Stomach (tissue), 9 donors: ENCODE measurements around the gene ZGPAT. TPM values are rescaled to one million over a fixed set of nuclear protein-coding genes. Genes with fewer than 3 reads are reported as not detected.

ENCODE experiments used
- DNase-seq, 2 donors: peaks; one replicate each; pipeline versions ENCODE4 v3.0.0 to v3.0.0-alpha.2; 2013 to 2019
- H3K27ac ChIP-seq, 5 donors: fragments of 200-600 bp in 4 of 5; sonication (generic) in 4 of 5; one replicate each; pipeline ENCODE4 v1.5.1; 2013 to 2019; ENCODE audit warnings: mild to moderate bottlenecking in 1 of 5, moderate library complexity in 1 of 5
- H3K27me3 ChIP-seq, 3 donors: fragments of 200-600 bp; sonication (generic); one replicate each; pipeline ENCODE4 v1.5.1; 2017 to 2019; ENCODE audit warnings: mixed run types in 1 of 3
- H3K36me3 ChIP-seq, 4 donors: fragments of 200-600 bp; sonication (generic); 1 replicate in 3 of 4; 2 replicates in 1 of 4; pipeline ENCODE4 v1.5.1; 2016 to 2019
- H3K4me1 ChIP-seq, 4 donors: fragments of 200-600 bp; sonication (generic); one replicate each; pipeline ENCODE4 v1.5.1; 2016 to 2019
- H3K4me3 ChIP-seq, 4 donors: fragments of 200-600 bp; sonication (generic) in 3 of 4; one replicate each; pipeline ENCODE4 v1.5.1; 2016 to 2019; ENCODE audit warnings: mild to moderate bottlenecking in 1 of 4
- H3K9me3 ChIP-seq, 4 donors: fragments of 200-600 bp; sonication (generic); one replicate each; pipeline ENCODE4 v1.5.1; 2016 to 2019
- CTCF ChIP-seq, 7 experiments: fragments of 450-650 bp in 4 of 7; fragments of 200-600 bp in 3 of 7; sonication (generic) in 3 of 7; IDR thresholded peaks; one replicate each; pipeline ENCODE4 v1.5.1; 2016 to 2019; ENCODE audit warnings: antibody characterized with exemption in 7 of 7, control low read depth in 2 of 7, mild to moderate bottlenecking in 1 of 7
- EP300 ChIP-seq: sonication (generic); formaldehyde crosslinking; IDR thresholded peaks from one replicate; pipeline ENCODE4 v1.6.1; 2017; ENCODE audit warnings: antibody characterized with exemption
- POLR2A ChIP-seq, 4 donors: fragments of 450-650 bp; IDR thresholded peaks; one replicate each; pipeline ENCODE4 v1.6.1; 2016; ENCODE audit warnings: antibody characterized with exemption in 4 of 4, control low read depth in 2 of 4, mild to moderate bottlenecking in 1 of 4, moderate library complexity in 1 of 4
- POLR2AphosphoS5 ChIP-seq, 3 donors: sonication (generic); formaldehyde crosslinking; IDR thresholded peaks; one replicate each; pipeline ENCODE4 v1.6.1; 2016; ENCODE audit warnings: antibody characterized with exemption in 3 of 3
- WGBS, 5 donors: extraction: QIAGEN DNeasy Blood & Tissue Kit in 3 of 5; methylation state at CpG; one replicate each; pipeline versions ENCODE4 v1.1.5 to v1.1.7; 2013 to 2018; 5-methylcytosine and 5-hydroxymethylcytosine counted together
- intact Hi-C: fragments of 100-400 bp; cut with DNase I; formaldehyde crosslinking; loops from one replicate; pipeline ENCODE4 v1.15.1; 2023; ENCODE audit warnings: low total_unique reads
- polyA plus RNA-seq, 3 donors: library from polyadenylated mRNA; stranded (reverse); fragments of 200-250 nt; gene quantifications; one replicate each; pipeline ENCODE4 v1.2.3, GENCODE V29; 2013
- total RNA-seq, 5 donors: library from RNA; depleted of rRNA; stranded (reverse); fragments of >200 nt; gene quantifications; one replicate each; pipeline versions ENCODE4 v1.1.0 to v1.2.3, GENCODE V29; 2014 to 2016
- donor health status: healthy with polysubstance abuse.
- donor health status: Bipolar disorder and iron deficiency.
- donor health status: healthy.

The ZGPAT gene
- total and polyA plus RNA-seq, 8 donors: 12.3 to 49.6 (median 38.5) TPM

- Histone ChIP-seq H3K4me1 (no peaks in the 10 kb centered on the region), H3K4me3 (no peak overlapping the region), H3K9me3 (no peaks in the 10 kb centered on the region), H3K27me3 (no peaks in the 10 kb centered on the region), H3K27ac (no peak overlapping the region), H3K36me3 (peaks cover 0 to 6% (median 0%) of the 10 kb centered on the region in 4 donors)
- TF ChIP-seq POLR2AphosphoS5 (IDR thresholded peaks at IDR 0.05) (no peak), EP300 (no peak), CTCF (IDR thresholded peaks at IDR 0.05) (no peak), POLR2A (IDR thresholded peaks at IDR 0.05) (no peak)
- no peak for DNase-seq
- 52 to 60% (median 53%) methylated on average over 7 to 8 of the region's 8 CpGs for WGBS, 5 donors
- intact Hi-C loops: no loop called here
Measured at GRCh38 chr20:63756648-63756991, 48.8 kb downstream of the ZGPAT start.

GRCh38 chr20:63758152-63758551 lies 50.3 kb downstream of the ZGPAT start:
- TF ChIP-seq POLR2AphosphoS5 (IDR thresholded peaks at IDR 0.05) (no peak), POLR2A (IDR thresholded peaks at IDR 0.05) (no peak)
- H3K27ac ChIP-seq: no peak overlapping the region
- 78 to 91% (median 84%) methylated on average over 3 to 7 of the region's 7 CpGs for WGBS, 5 donors
- H3K4me1 ChIP-seq: no peaks in the 10 kb centered on the region
- H3K36me3 ChIP-seq: peaks cover 0 to 3% (median 0%) of the 10 kb centered on the region in 4 donors
- DNase-seq: no peak
- intact Hi-C loops: no loop called here
- H3K27me3 ChIP-seq: no peaks in the 10 kb centered on the region
- no peaks in the 10 kb centered on the region for H3K9me3 ChIP-seq
- no peak overlapping the region for H3K4me3 ChIP-seq

- Histone ChIP-seq H3K27ac (no peak overlapping the region), H3K27me3 (no peaks in the 10 kb centered on the region), H3K9me3 (no peaks in the 10 kb centered on the region), H3K4me1 (no peaks in the 10 kb centered on the region), H3K36me3 (peaks cover 0 to 6% (median 0%) of the 10 kb centered on the region in 4 donors), H3K4me3 (no peak overlapping the region)
- DNase-seq: no peak
- intact Hi-C loops: no loop called here
- TF ChIP-seq CTCF (IDR thresholded peaks at IDR 0.05) (no peak), EP300 (no peak), POLR2AphosphoS5 (IDR thresholded peaks at IDR 0.05) (no peak), POLR2A (IDR thresholded peaks at IDR 0.05) (no peak)
- 71 to 88% (median 83%) methylated on average over 7 of the region's 7 CpGs for WGBS, 5 donors
Measured at GRCh38 chr20:63759377-63759901, 51.6 kb downstream of the ZGPAT start.

GRCh38 chr20:63765082-63765873 lies 57.4 kb downstream of the ZGPAT start:
- intact Hi-C loops: no loop called here
- TF ChIP-seq CTCF (IDR thresholded peaks at IDR 0.05) (no peak), POLR2A (IDR thresholded peaks at IDR 0.05) (no peak), POLR2AphosphoS5 (IDR thresholded peaks at IDR 0.05) (no peak), EP300 (no peak)
- 76 to 78% (median 77%) methylated on average over 16 of the region's 16 CpGs for WGBS, 5 donors

GRCh38 chr20:63765902-63766301 lies 58.1 kb downstream of the ZGPAT start:
- WGBS, 5 donors: 85 to 90% (median 88%) methylated on average over 7 of the region's 7 CpGs
- Histone ChIP-seq H3K36me3 (peaks cover 0 to 31% (median 24%) of the 10 kb centered on the region in 4 donors), H3K9me3 (no peaks in the 10 kb centered on the region), H3K4me1 (no peaks in the 10 kb centered on the region), H3K4me3 (no peak overlapping the region), H3K27me3 (no peaks in the 10 kb centered on the region), H3K27ac (no peak overlapping the region)
- no peak for DNase-seq
- intact Hi-C loops: no loop called here
- TF ChIP-seq POLR2A (IDR thresholded peaks at IDR 0.05) (no peak), CTCF (IDR thresholded peaks at IDR 0.05) (no peak), EP300 (no peak), POLR2AphosphoS5 (IDR thresholded peaks at IDR 0.05) (no peak)

More at GRCh38 chr20:63765082-63765873, 57.4 kb downstream of the ZGPAT start:
- Histone ChIP-seq H3K36me3 (peaks cover 0 to 26% (median 22%) of the 10 kb centered on the region in 4 donors), H3K27ac (no peak overlapping the region), H3K27me3 (no peaks in the 10 kb centered on the region), H3K4me1 (no peaks in the 10 kb centered on the region), H3K4me3 (no peak overlapping the region), H3K9me3 (no peaks in the 10 kb centered on the region)
- no peak for DNase-seq
